Measurements from ENCODE around the gene SH3GL3.

SH3GL3 gene

GRCh38 chr15:83658430-83659416, 211.6 kb downstream of the SH3GL3 start:
- TF ChIP-seq, protein P1, sequence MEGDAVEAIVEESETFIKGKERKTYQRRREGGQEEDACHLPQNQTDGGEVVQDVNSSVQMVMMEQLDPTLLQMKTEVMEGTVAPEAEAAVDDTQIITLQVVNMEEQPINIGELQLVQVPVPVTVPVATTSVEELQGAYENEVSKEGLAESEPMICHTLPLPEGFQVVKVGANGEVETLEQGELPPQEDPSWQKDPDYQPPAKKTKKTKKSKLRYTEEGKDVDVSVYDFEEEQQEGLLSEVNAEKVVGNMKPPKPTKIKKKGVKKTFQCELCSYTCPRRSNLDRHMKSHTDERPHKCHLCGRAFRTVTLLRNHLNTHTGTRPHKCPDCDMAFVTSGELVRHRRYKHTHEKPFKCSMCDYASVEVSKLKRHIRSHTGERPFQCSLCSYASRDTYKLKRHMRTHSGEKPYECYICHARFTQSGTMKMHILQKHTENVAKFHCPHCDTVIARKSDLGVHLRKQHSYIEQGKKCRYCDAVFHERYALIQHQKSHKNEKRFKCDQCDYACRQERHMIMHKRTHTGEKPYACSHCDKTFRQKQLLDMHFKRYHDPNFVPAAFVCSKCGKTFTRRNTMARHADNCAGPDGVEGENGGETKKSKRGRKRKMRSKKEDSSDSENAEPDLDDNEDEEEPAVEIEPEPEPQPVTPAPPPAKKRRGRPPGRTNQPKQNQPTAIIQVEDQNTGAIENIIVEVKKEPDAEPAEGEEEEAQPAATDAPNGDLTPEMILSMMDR (IDR thresholded peaks at IDR 0.05; ENCODE audit: borderline replicate concordance, control extremely low read depth, extremely low read depth, insufficient read depth, missing control alignments), result no peak
- no peak for DNase-seq (ENCODE audit: low spot score)
- in situ Hi-C loops (cut with MboI; ENCODE audit: low sequenced_read_pairs, unreplicated experiment), result no loop called here

DNA sequence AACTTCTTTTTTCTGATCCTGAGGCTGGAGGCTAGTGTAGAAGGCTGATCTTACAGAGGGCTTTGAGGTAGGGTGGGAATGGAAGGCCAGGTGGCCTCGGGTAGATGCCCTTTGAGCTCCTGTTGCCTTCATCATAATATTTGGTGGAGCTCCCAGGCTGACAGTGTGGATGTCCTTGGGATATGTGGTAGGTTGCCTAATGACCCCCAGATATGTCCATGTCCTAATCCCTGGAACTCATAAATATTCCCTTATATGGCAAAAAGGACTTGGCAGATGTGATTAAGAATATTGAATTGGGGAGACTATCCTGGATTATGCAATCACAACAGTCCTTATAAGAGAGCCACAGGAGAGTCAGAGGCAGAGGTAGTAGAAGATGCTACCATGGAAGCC, 212.3 kb downstream of the SH3GL3 start:
- TF ChIP-seq, protein P1 (IDR thresholded peaks at IDR 0.05; ENCODE audit: borderline replicate concordance, control extremely low read depth, extremely low read depth, insufficient read depth, missing control alignments), result no peak
- in situ Hi-C loops (cut with MboI; ENCODE audit: low sequenced_read_pairs, unreplicated experiment), result no loop called here
- no peak for DNase-seq (ENCODE audit: low spot score)

DNA sequence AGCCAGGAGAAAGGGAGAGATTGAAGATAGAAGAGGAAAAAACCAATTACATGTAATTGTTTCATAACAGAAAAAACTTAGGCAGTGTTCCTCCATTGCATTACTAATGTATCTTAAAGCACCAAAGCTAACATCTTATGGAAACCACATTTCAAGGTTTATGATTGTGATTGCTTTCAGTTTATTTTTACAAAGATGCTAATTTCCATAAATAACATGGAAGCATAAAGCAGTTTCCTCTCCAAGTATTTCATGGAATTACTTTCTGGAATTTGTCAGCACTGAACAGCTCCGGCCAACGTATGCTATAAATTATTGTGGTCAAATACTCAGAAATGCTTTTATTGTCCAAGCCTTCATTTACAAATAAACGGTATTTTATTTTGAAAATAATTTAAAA, 218.3 kb downstream of the SH3GL3 start:
- in situ Hi-C loops (cut with MboI; ENCODE audit: low sequenced_read_pairs, unreplicated experiment), result no loop called here

More for the DNA sequence above, 218.3 kb downstream of the SH3GL3 start:
- TF ChIP-seq, protein P1 (IDR thresholded peaks at IDR 0.05; ENCODE audit: borderline replicate concordance, control extremely low read depth, extremely low read depth, insufficient read depth, missing control alignments), result no peak
- no peak for DNase-seq (ENCODE audit: low spot score)
